ENCODE results near the gene HS2ST1.
A peak's percentile ranks its signal among the peaks of the same experiment; 100 is the strongest.

HS2ST1 gene

DNA sequence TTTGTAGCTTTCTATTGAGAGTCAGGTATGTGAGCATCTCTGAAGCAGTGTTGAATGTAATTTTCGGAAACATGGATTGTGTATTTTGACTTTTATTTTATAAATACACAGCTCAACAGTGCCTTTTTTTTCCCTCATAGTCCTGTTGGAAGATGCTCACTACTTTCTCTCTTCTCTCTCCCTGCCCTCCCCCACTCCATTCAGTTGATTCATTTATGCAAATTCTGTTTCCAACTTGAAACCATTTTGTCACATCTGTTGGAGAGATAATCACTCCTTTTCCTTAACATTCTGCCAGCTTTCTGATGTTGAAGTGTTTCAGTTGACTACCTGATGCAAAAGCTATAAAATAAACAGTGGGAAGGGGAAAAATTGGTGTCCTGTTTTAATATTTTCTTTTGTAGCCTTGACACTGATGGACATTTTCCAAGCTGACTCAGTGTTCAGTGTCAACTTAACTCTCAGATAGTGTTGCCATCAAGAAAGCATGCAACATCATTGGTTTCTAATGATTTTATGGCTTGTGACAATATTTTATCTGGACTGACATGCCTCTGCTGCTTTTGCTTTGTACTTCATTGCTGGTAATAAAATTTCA, 194.5 kb downstream of the HS2ST1 start:
- DNase-seq (ENCODE audit: low read depth in 2 of 2): no peak

DNA sequence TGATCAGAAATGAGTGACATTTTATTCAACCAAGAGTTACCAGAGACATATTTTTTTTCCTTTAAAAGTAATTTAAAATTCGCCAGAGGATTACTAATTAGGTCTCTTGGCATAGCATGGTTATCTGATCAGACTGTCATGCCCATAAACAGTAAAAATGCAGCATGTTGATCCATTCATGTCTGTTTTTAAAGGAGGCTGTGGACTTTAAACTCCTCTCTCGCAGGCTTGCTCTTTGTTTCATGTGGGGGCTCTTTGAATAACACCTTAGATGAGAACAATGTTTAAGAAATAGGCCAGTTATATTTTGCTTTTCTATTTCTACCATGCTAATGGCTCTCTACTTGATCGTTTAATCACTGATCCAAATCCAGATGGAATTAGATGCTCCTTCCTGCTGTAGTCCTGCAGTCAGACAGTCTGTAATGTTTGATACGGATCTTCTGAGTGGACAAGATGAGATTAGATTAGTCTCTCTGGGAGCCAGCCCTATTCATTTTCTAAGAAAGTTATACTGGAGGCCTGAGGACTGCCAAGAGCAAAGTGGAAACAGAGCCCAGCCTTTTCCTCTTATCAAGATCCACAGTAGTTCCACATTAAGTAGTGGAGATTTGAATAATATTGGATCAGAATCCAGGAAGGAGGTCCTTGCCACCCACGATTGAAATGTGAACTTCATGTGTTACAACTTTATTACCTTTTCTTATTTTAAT, 197.4 kb downstream of the HS2ST1 start:
- DNase-seq (ENCODE audit: low read depth in 2 of 2): no peak

DNA sequence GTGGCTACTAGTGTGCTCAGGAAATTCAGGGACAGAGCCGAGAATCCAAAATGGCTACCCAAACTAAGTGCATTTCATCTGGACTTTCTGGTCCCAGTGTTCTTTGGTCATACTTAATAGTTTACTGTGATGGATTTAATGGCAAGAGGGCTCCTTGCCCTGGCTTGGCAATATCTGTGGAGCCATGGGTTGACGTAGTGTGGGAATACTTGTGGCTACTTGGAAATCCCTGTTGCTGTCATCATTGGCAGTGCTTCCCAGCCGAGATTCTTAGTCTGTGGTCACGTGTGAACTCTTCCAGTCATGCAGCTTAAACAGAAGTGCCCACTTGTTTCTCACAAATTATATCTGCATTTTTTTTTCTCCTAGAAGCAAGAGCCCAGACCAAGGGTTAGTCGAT, 198.9 kb downstream of the HS2ST1 start:
- DNase-seq (ENCODE audit: low read depth in 2 of 2): no peak

- DNase-seq (ENCODE audit: low read depth in 2 of 2): no peak
Observed at GRCh38 chr1:87115317-87115890, 201.0 kb downstream of the HS2ST1 start.

- DNase-seq (ENCODE audit: low read depth in 2 of 2): no peak
Observed at GRCh38 chr1:87115891-87116290, 201.5 kb downstream of the HS2ST1 start.

DNA sequence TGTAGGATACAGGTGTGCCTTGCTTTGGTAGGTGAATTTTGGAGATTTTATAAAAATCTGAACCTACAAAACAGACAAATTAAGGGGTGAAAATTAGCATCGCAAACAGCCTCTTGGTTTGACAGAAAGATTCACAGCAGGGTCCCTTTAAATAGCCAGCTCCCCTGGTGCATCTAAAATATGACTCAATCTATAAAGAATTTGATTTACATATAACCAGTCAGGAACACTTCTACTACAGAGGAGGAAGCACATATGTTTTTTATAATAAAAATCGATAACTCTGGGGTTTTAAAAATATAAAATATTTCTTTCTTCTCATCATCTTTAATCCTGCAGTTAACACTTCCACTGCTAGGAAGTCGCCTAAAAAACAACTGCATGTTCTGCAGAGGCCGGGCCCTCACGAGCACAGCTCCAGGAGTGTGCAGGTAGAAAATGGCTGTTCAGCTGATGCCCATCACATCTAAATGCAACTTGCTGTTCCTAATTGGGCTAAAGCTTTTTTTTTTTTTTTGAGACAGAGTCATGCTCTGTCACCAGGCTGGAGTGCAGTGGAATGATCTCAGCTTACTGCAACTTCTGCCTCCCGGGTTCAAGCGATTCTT, 203.4 kb downstream of the HS2ST1 start:
- DNase-seq (ENCODE audit: low read depth in 2 of 2): no peak

DNA sequence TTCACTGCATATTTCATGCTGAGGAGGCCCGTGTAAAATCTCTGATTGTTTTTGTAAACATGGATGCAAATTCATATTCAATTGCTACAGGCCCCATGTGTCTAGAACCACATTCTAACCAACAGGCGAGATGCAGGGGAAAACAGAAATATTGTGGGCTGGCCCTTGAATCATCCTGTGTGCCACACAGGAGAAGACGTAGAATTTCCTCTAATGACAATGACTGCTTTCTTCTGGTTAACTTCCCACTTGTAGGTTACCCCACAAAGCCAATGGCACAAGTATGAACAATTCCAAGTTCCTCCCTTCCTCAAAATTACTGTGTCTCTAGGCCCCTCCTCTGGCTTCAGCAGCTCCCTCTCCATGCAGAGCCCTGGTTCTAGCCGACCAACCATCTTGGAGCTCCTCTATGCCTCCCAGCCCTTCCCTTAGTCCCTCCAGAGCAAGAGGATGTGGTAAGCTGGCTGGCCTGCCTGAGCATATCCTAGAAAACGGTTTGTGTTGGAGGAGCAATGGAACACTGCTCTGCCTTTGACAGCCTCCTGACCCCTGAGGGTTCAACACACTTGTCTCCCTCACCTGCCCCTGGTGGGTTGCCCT, 205.2 kb downstream of the HS2ST1 start:
- no peak for DNase-seq (ENCODE audit: low read depth in 2 of 2)

DNA sequence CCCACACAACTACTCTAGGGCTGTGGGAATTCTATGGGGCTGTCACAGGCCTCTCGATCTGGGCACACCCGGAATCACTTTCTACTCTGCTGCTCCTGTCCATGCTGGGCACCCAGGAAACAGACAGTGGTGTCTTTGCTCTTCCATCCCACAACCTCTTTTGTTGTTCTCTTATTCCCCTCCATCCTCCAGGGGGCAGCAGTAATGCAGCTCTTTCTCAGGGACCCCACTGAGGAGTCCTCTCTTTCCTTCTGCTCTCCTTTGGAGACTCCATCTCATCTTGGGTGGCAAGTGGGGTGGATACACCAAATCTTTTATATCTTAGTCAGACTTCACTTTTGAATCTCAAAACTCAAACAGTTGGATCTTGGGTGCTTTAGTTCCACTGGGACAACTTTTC, 206.3 kb downstream of the HS2ST1 start:
- no peak for DNase-seq (ENCODE audit: low read depth in 2 of 2)

GRCh38 chr1:87121711-87122163, 207.3 kb downstream of the HS2ST1 start:
- no peak for DNase-seq (ENCODE audit: low read depth in 2 of 2)

- DNase-seq (ENCODE audit: low read depth in 2 of 2): no peak
Observed at GRCh38 chr1:87122243-87122642, 207.8 kb downstream of the HS2ST1 start.

DNA sequence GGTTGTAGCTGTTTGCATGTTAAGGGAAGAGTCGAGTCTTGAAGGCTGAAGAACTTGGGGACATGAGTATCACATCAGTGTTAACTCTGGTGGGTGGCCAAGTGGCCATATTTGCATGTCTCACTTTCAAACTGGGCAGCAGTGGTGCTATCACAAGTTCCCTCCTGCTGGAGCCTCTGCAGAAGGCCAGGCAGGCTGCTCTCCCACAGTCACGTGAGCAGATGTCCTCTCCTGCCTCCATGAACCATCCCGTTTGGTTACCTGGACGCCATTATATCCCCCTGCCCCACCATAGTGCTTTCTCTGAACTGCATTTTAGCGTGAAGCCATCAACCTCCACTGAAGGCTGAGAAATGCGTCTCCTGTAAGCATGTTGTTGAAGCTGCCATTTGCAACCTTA, 209.2 kb downstream of the HS2ST1 start:
- no peak for DNase-seq (ENCODE audit: low read depth in 2 of 2)

GRCh38 chr1:87126886-87127505, 212.6 kb downstream of the HS2ST1 start:
- no peak for DNase-seq (ENCODE audit: low read depth in 2 of 2)

DNA sequence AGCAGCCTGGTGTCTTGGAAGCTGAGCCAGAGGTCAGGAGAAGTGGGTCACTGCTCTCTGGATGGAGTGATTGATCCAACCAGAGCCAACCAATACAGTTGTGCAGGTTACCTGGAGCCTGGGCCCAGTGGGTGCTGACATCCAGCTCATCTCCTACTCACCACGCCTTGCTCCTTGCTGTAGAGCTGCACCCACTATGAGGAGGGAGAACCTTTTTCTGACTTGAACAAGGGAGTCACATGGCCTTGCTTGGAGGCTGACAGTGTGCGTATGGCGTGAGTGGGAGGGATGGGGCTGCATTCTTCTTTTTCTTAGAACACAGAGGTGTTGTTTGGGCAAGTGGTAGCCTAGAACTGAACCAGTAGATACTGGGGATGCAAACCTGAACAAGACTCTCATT, 213.1 kb downstream of the HS2ST1 start:
- no peak for DNase-seq (ENCODE audit: low read depth in 2 of 2)

DNA sequence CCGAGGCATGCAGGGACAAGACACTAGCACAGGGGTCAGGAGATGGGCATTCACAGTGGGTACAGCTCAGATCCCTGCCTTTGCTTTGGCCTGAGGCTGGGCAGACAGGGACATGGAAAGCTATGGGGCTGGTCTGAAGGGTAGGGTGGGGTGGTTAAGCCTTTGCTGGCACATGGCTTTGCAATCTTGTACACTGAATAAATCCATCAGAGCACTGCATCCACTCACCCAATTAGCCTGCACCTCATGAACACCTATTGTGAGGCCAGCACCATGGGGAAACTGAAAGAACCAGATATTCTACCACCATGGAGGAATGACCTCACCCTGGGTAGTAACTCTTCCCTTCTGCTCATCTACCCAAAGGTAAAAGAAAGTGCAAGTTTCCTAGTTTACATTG, 214.6 kb downstream of the HS2ST1 start:
- DNase-seq (ENCODE audit: low read depth in 2 of 2): no peak

GRCh38 chr1:87129606-87130005, 215.2 kb downstream of the HS2ST1 start:
- no peak for DNase-seq (ENCODE audit: low read depth in 2 of 2)

- no peak for DNase-seq (ENCODE audit: low read depth in 2 of 2)
Observed at GRCh38 chr1:87130438-87130837, 216.0 kb downstream of the HS2ST1 start.

- DNase-seq (ENCODE audit: low read depth in 2 of 2): peak; percentile 46 to 54
Observed at GRCh38 chr1:87131809-87132283, 217.4 kb downstream of the HS2ST1 start.

DNA sequence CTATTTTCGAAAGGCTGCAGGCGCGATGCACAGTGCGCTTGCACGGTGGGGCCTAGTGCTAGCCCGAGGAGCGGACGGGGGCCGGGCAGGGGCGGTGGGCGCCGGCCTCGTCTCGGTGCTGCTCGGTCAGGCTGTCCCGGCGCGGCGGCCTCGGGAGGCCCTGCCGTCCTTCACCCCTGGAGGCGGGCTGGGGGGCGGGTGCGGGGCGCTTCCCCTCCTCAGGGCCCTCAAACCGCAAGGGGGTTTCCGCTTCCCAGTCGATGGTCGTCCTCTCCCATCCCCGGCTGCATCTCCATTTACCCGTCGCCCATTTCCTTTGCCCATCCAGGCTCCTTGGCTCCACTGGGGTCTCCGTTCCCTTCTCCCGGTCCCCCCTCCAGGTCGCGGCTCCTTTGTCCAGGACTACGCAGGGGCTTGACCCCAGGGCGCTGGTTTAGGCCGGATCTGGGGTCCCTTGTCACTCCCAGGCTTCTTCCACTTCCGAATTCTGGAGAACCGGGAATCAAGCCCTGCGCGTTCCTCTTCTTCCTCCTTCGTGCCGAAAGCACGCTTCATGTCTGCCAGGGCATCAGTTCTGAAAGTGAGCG, 217.9 kb downstream of the HS2ST1 start:
- no peak for DNase-seq (ENCODE audit: low read depth in 2 of 2)

DNA sequence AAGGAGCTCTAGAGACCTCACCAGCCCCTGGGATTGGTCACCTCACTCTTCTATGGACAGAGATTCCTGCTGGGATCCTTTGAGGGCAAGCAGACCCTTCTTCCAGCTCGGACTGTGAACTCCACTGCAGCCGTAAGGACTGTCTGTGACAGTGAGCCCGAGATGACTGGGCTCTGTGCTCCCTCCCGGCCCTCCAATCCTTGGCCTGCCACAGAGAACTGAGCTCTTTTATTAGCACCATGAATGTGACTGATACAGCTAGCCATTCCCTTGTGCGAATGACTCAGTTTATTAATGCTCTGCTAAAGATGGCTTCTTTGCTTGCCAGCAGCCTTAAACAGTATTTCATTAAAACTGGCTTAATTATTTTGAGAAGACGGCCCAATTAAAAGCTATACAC, 219.6 kb downstream of the HS2ST1 start:
- no peak for DNase-seq (ENCODE audit: low read depth in 2 of 2)

- DNase-seq (ENCODE audit: low read depth in 2 of 2): no peak
Observed at GRCh38 chr1:87134625-87135328, 220.3 kb downstream of the HS2ST1 start.

GRCh38 chr1:87135329-87135712, 220.9 kb downstream of the HS2ST1 start:
- DNase-seq (ENCODE audit: low read depth in 2 of 2): no peak
